KMS-11 (cell line): ENCODE measurements around the gene ADGRB3.

ENCODE experiments used
- H2AFZ ChIP-seq: fragments of 200-600 bp; sonication (generic); 2 replicates; pipeline ENCODE4 v1.6.1; 2016; ENCODE audit warnings: antibody characterized with exemption, mixed run types, low read depth
- H3K27ac ChIP-seq: fragments of 200-600 bp; sonication (generic); 2 replicates; pipeline ENCODE4 v1.6.1; 2016; ENCODE audit warnings: mild to moderate bottlenecking, mixed run types
- H3K27me3 ChIP-seq: fragments of 200-600 bp; sonication (generic); 2 replicates; pipeline ENCODE4 v1.6.1; 2017; ENCODE audit warnings: mild to moderate bottlenecking, low read depth, mixed run types, moderate library complexity; ENCODE audit not compliant: insufficient read depth
- H3K36me3 ChIP-seq: fragments of 200-600 bp; sonication (generic); 2 replicates; pipeline ENCODE4 v1.6.1; 2017; ENCODE audit warnings: mild to moderate bottlenecking, mixed run types; ENCODE audit not compliant: insufficient read depth
- H3K4me1 ChIP-seq: fragments of 200-600 bp; sonication (generic); 2 replicates; pipeline ENCODE4 v1.6.1; 2016; ENCODE audit warnings: mild to moderate bottlenecking, low read depth, mixed run types; ENCODE audit not compliant: poor library complexity, severe bottlenecking
- H3K4me2 ChIP-seq: fragments of 200-600 bp; sonication (generic); 2 replicates; pipeline ENCODE4 v1.7.0; 2016; ENCODE audit warnings: mild to moderate bottlenecking, mixed run types
- H3K4me3 ChIP-seq: fragments of 200-600 bp; sonication (generic); IDR thresholded peaks from 2 replicates; pipeline ENCODE4 v1.6.1; 2017; ENCODE audit warnings: low read depth, low read length, mixed read lengths; ENCODE audit not compliant: insufficient read depth
- H3K79me2 ChIP-seq: fragments of 200-600 bp; sonication (generic); 2 replicates; pipeline ENCODE4 v1.6.1; 2016; ENCODE audit warnings: low read depth, mixed run types; ENCODE audit not compliant: insufficient read depth
- H3K9ac ChIP-seq: fragments of 200-600 bp; sonication (generic); 2 replicates; pipeline ENCODE4 v1.6.1; 2016; ENCODE audit warnings: mild to moderate bottlenecking, mixed run types
- H4K20me1 ChIP-seq: fragments of 200-600 bp; sonication (generic); 2 replicates; pipeline ENCODE4 v1.6.1; 2016; ENCODE audit warnings: mild to moderate bottlenecking, mixed run types; ENCODE audit not compliant: insufficient read depth
- TF ChIP-seq, protein P1 (sequence below): fragments of 200-600 bp; sonication (generic); conservative IDR thresholded peaks from 2 replicates; pipeline ENCODE4 v1.6.1; 2017; ENCODE audit warnings: low read depth, mild to moderate bottlenecking, antibody characterized with exemption, low read length, moderate library complexity, mixed read lengths

The ADGRB3 gene

GRCh38 chr6:69331886-69332285 lies 696.8 kb downstream of the ADGRB3 start:
- Histone ChIP-seq H3K36me3 (no peaks in the 10 kb centered on the region), H3K4me3 (no peak overlapping the region), H4K20me1 (no peaks in the 10 kb centered on the region), H3K79me2 (no peaks in the 10 kb centered on the region), H3K9ac (no peak overlapping the region), H3K27me3 (no peaks in the 10 kb centered on the region), H3K4me1 (no peaks in the 10 kb centered on the region), H3K4me2 (no peak overlapping the region), H2AFZ (no peak overlapping the region), H3K27ac (no peak overlapping the region)
- TF ChIP-seq, protein P1, sequence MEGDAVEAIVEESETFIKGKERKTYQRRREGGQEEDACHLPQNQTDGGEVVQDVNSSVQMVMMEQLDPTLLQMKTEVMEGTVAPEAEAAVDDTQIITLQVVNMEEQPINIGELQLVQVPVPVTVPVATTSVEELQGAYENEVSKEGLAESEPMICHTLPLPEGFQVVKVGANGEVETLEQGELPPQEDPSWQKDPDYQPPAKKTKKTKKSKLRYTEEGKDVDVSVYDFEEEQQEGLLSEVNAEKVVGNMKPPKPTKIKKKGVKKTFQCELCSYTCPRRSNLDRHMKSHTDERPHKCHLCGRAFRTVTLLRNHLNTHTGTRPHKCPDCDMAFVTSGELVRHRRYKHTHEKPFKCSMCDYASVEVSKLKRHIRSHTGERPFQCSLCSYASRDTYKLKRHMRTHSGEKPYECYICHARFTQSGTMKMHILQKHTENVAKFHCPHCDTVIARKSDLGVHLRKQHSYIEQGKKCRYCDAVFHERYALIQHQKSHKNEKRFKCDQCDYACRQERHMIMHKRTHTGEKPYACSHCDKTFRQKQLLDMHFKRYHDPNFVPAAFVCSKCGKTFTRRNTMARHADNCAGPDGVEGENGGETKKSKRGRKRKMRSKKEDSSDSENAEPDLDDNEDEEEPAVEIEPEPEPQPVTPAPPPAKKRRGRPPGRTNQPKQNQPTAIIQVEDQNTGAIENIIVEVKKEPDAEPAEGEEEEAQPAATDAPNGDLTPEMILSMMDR = no peak

DNA sequence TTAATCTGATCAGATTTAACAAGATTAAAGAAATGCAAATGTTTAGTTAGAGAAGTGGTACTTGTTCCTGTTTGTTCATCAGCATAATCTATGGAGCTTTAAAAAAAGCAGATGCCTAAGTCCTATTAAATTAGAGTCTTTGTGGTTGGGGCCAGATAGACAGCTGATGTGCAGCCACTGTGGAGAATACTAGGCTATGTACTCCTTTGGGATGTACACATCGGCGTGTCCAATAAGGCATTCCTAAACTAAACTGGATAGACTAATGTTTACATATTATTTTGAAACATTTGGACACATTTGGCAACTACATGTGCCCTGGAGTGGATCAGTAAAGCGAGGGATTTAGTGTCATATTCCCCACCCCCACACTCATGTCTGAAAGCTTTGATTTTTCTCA lies 702.2 kb downstream of the ADGRB3 start:
- Histone ChIP-seq H2AFZ (no peak overlapping the region), H3K4me3 (no peak overlapping the region), H3K36me3 (no peaks in the 10 kb centered on the region), H3K9ac (no peak overlapping the region), H3K4me1 (no peaks in the 10 kb centered on the region), H3K27ac (no peak overlapping the region), H3K27me3 (no peaks in the 10 kb centered on the region), H3K79me2 (no peaks in the 10 kb centered on the region), H4K20me1 (no peaks in the 10 kb centered on the region), H3K4me2 (no peak overlapping the region)
- TF ChIP-seq, protein P1 = no peak

GRCh38 chr6:69338431-69339162 lies 703.5 kb downstream of the ADGRB3 start:
- Histone ChIP-seq H4K20me1 (no peaks in the 10 kb centered on the region), H2AFZ (no peak overlapping the region), H3K4me2 (no peak overlapping the region), H3K4me1 (no peaks in the 10 kb centered on the region), H3K27me3 (no peaks in the 10 kb centered on the region), H3K4me3 (no peak overlapping the region), H3K36me3 (no peaks in the 10 kb centered on the region), H3K27ac (no peak overlapping the region), H3K79me2 (no peaks in the 10 kb centered on the region), H3K9ac (no peak overlapping the region)
- TF ChIP-seq, protein P1 = no peak

- no peaks in the 10 kb centered on the region for H3K27me3 ChIP-seq
- H3K36me3 ChIP-seq = no peaks in the 10 kb centered on the region
- H3K4me2 ChIP-seq = no peak overlapping the region
- no peak overlapping the region for H3K9ac ChIP-seq
- H4K20me1 ChIP-seq = no peaks in the 10 kb centered on the region
- no peak overlapping the region for H3K27ac ChIP-seq
- H2AFZ ChIP-seq = no peak overlapping the region
- no peak overlapping the region for H3K4me3 ChIP-seq
- H3K4me1 ChIP-seq = no peaks in the 10 kb centered on the region
- TF ChIP-seq, protein P1 = no peak
- H3K79me2 ChIP-seq = no peaks in the 10 kb centered on the region
Measured at GRCh38 chr6:69339163-69339550, 704.1 kb downstream of the ADGRB3 start.
